ENCODE data around the gene AMZ2. TPM values are rescaled to one million over a fixed set of nuclear protein-coding genes. Genes with fewer than 3 reads are reported as not detected.
"Not testable (repeated sequence)": the region's sequence is repeated elsewhere in the genome, so short reads cannot be mapped to it uniquely, and the experiment has no call there.

The AMZ2 gene
- 217 and 252 TPM in 2 replicates for total RNA-seq (2014; rRNA removed; shearing (Covaris generic); ENCODE audit: low replicate concordance)

- peak; percentile 91 for DNase-seq (ENCODE audit: low read depth)
Measured at GRCh38 chr17:68247445-68248198, at the start of gene AMZ2. TSS of gene AMZ2 (plus strand) at chr17:68248043. CDS start at chr17:68250188, 2,145 bp downstream.

GRCh38 chr17:68198931-68199836 is 48.7 kb upstream of the AMZ2 start:
- in situ Hi-C loops (cut with HindIII; ENCODE audit: low pct_unique_long_range_greater_than_20kb, low sequenced_read_pairs): no loop called here
- DNase-seq (ENCODE audit: low read depth): no peak

More at GRCh38 chr17:68247445-68248198, at the start of gene AMZ2:
- in situ Hi-C loops (cut with HindIII; ENCODE audit: low pct_unique_long_range_greater_than_20kb, low sequenced_read_pairs): no loop called here

- in situ Hi-C loops (cut with HindIII; ENCODE audit: low pct_unique_long_range_greater_than_20kb, low sequenced_read_pairs): no loop called here
- no peak for DNase-seq (ENCODE audit: low read depth)
Measured at GRCh38 chr17:68199837-68200688, 47.8 kb upstream of the AMZ2 start.

- DNase-seq (ENCODE audit: low read depth): peak; percentile 64
- in situ Hi-C loops (cut with HindIII; ENCODE audit: low pct_unique_long_range_greater_than_20kb, low sequenced_read_pairs): no loop called here
Measured at GRCh38 chr17:68200689-68201417, 47.0 kb upstream of the AMZ2 start.

GRCh38 chr17:68201418-68201771 is 46.4 kb upstream of the AMZ2 start:
- in situ Hi-C loops (cut with HindIII; ENCODE audit: low pct_unique_long_range_greater_than_20kb, low sequenced_read_pairs); DNase-seq (ENCODE audit: low read depth): not testable (repeated sequence)

- DNase-seq (ENCODE audit: low read depth); in situ Hi-C loops (cut with HindIII; ENCODE audit: low pct_unique_long_range_greater_than_20kb, low sequenced_read_pairs): not testable (repeated sequence)
Measured at GRCh38 chr17:68202321-68202720, 45.5 kb upstream of the AMZ2 start.

- no peak for DNase-seq (ENCODE audit: low read depth)
Measured at GRCh38 chr17:68204736-68205135, 43.1 kb upstream of the AMZ2 start.

GRCh38 chr17:68205251-68205807 is 42.5 kb upstream of the AMZ2 start:
- DNase-seq (ENCODE audit: low read depth): peak; percentile 83
- in situ Hi-C loops (cut with HindIII; ENCODE audit: low pct_unique_long_range_greater_than_20kb, low sequenced_read_pairs): no loop called here

More at GRCh38 chr17:68204736-68205135, 43.1 kb upstream of the AMZ2 start:
- in situ Hi-C loops (cut with HindIII; ENCODE audit: low pct_unique_long_range_greater_than_20kb, low sequenced_read_pairs): no loop called here

- in situ Hi-C loops (cut with HindIII; ENCODE audit: low pct_unique_long_range_greater_than_20kb, low sequenced_read_pairs): no loop called here
Measured at GRCh38 chr17:68205808-68206720, 41.8 kb upstream of the AMZ2 start.

GRCh38 chr17:68207651-68208253 is 40.1 kb upstream of the AMZ2 start:
- DNase-seq (ENCODE audit: low read depth): no peak
- in situ Hi-C loops (cut with HindIII; ENCODE audit: low pct_unique_long_range_greater_than_20kb, low sequenced_read_pairs): no loop called here

More at GRCh38 chr17:68205808-68206720, 41.8 kb upstream of the AMZ2 start:
- peak; percentile 41 for DNase-seq (ENCODE audit: low read depth)

- DNase-seq (ENCODE audit: low read depth); in situ Hi-C loops (cut with HindIII; ENCODE audit: low pct_unique_long_range_greater_than_20kb, low sequenced_read_pairs): not testable (repeated sequence)
Measured at GRCh38 chr17:68208651-68209050, 39.2 kb upstream of the AMZ2 start.

- in situ Hi-C loops (cut with HindIII; ENCODE audit: low pct_unique_long_range_greater_than_20kb, low sequenced_read_pairs); DNase-seq (ENCODE audit: low read depth): not testable (repeated sequence)
Measured at GRCh38 chr17:68209191-68209900, 38.5 kb upstream of the AMZ2 start.

GRCh38 chr17:68210570-68211315 is 37.1 kb upstream of the AMZ2 start:
- DNase-seq (ENCODE audit: low read depth): no peak
- in situ Hi-C loops (cut with HindIII; ENCODE audit: low pct_unique_long_range_greater_than_20kb, low sequenced_read_pairs): no loop called here

GRCh38 chr17:68213428-68214411 is 34.1 kb upstream of the AMZ2 start:
- in situ Hi-C loops (cut with HindIII; ENCODE audit: low pct_unique_long_range_greater_than_20kb, low sequenced_read_pairs); DNase-seq (ENCODE audit: low read depth): not testable (repeated sequence)
